Measurements from ENCODE around the gene ZC3H18. TPM values are rescaled to one million over a fixed set of nuclear protein-coding genes. Genes with fewer than 3 reads are reported as not detected.

ZC3H18 gene
- total and polyA plus RNA-seq, 2 of the 4 experiments (the other 2 are of a cell fraction), result 3.4 to 21.3 TPM

GRCh38 chr16:88523309-88524161, 46.7 kb upstream of the ZC3H18 start:
- in situ Hi-C loops (cut with MboI; ENCODE audit: low sequenced_read_pairs), result no loop called here
- CTCF ChIA-PET, result no interaction called here

More at GRCh38 chr16:88523309-88524161, 46.7 kb upstream of the ZC3H18 start:
- H2AFZ ChIP-seq (replicated peaks; ENCODE audit: low read length, poor library complexity), result peak overlapping the region; percentile 32
- H3K4me1 ChIP-seq (ENCODE audit: control insufficient read depth, insufficient read depth, low read length), result peaks cover 1% of the 10 kb centered on the region; the same call in 1 of the 2 replicates
- H2BK5ac ChIP-seq (ENCODE audit: low read depth, low read length, poor library complexity, severe bottlenecking), result no peak overlapping the region
- H3K4me2 ChIP-seq (ENCODE audit: low read depth, low read length), result no peak overlapping the region
- H3K27ac ChIP-seq (ENCODE audit: insufficient read depth, low read length), result no peak overlapping the region
- H2BK20ac ChIP-seq (ENCODE audit: low read depth, low read length), result no peak overlapping the region
- no peak overlapping the region for H4K5ac ChIP-seq (ENCODE audit: low read depth, low read length)
- no peaks in the 10 kb centered on the region for H3K36me3 ChIP-seq (ENCODE audit: control insufficient read depth, insufficient read depth, low read length)
- no peak overlapping the region for H3K4ac ChIP-seq (ENCODE audit: low read depth, low read length)
- WGBS, 2 experiments (ENCODE audit: extremely low coverage in 2 of 2, insufficient read length in 1 of 2), result 78% methylated on average over 25 of the region's 47 CpGs; no CpG with 5 or more reads in 1 of the 2 experiments
- TF ChIP-seq MAFK (IDR thresholded peaks at IDR 0.05; ENCODE audit: low read depth, low read length) (no peak), MXI1 (IDR thresholded peaks at IDR 0.05; ENCODE audit: borderline replicate concordance, low read depth, low read length) (no peak), CEBPB (IDR thresholded peaks at IDR 0.05; ENCODE audit: low read depth, low read length) (no peak), MAZ (IDR thresholded peaks at IDR 0.05; ENCODE audit: borderline replicate concordance, low read depth, low read length) (no peak), NFE2L2 (IDR thresholded peaks at IDR 0.05; ENCODE audit: low read depth, low read length) (no peak)
- no peak overlapping the region for H3K23ac ChIP-seq (ENCODE audit: low read depth, low read length)
- no peak for DNase-seq
- H3K56ac ChIP-seq (ENCODE audit: extremely low read depth, insufficient read depth, low read length), result no peak overlapping the region
- no peak overlapping the region for H3K4me3 ChIP-seq (ENCODE audit: insufficient read depth, low read depth, low read length)
- no peak overlapping the region for H2BK120ac ChIP-seq (ENCODE audit: low read depth, low read length)
- dilution Hi-C loops (cut with HindIII; ENCODE audit: low sequenced_read_pairs, unreplicated experiment), result no loop called here
- no peaks in the 10 kb centered on the region for H3K79me1 ChIP-seq (ENCODE audit: low read depth in 1 of 2, low read length in 2 of 2)
- no peak overlapping the region for H2AK5ac ChIP-seq (ENCODE audit: low read depth, low read length)
- H4K91ac ChIP-seq (ENCODE audit: insufficient read depth, low read depth, low read length), result no peak overlapping the region
- no peak for ATAC-seq (ENCODE audit: low read depth)
- H4K20me1 ChIP-seq (ENCODE audit: insufficient read depth, low read length), result peaks cover 3% of the 10 kb centered on the region; the same call in 1 of the 2 replicates
- POLR2A ChIA-PET (ENCODE audit: unreplicated experiment), result no interaction called here
- H3K18ac ChIP-seq (ENCODE audit: low read depth, low read length), result no peak overlapping the region
- no peak overlapping the region for H2AK9ac ChIP-seq (replicated peaks; ENCODE audit: low read depth, low read length, poor library complexity)
- H3K14ac ChIP-seq (replicated peaks; ENCODE audit: low read depth, low read length), result no peak overlapping the region
- H3K9me3 ChIP-seq (ENCODE audit: control insufficient read depth, insufficient read depth, low read length), result no peaks in the 10 kb centered on the region
- intact Hi-C loops (cut with micrococcal nuclease), result no loop called here
- no peak overlapping the region for H3K9ac ChIP-seq (ENCODE audit: low read depth, low read length)
- no peaks in the 10 kb centered on the region for H3K9me1 ChIP-seq (ENCODE audit: insufficient read depth, low read length)
- H3K27me3 ChIP-seq (ENCODE audit: control insufficient read depth, insufficient read depth, low read length), result no peaks in the 10 kb centered on the region
- BruUV-seq (replicated peaks), result no TSS peak
- no peak overlapping the region for H2BK15ac ChIP-seq (ENCODE audit: low read depth, low read length)
- H4K8ac ChIP-seq (ENCODE audit: low read depth in 2 of 2, low read length in 2 of 2), result no peak overlapping the region
